Fibroblast of skin of back (primary cell): ENCODE data around the gene TXLNB.
"Not testable (repeated sequence)": the region's sequence is repeated elsewhere in the genome, so short reads cannot be mapped to it uniquely, and the experiment has no call there.

ENCODE experiments used
- DNase-seq: peaks from one replicate; pipeline ENCODE4 v3.0.0-alpha.2; 2013

TXLNB gene

GRCh38 chr6:139231206-139231605, 60.6 kb downstream of the TXLNB start:
- no peak for DNase-seq

GRCh38 chr6:139230391-139230840, 61.4 kb downstream of the TXLNB start:
- peak; percentile 6 for DNase-seq

- DNase-seq: not testable (repeated sequence)
These were observed 63.4 kb downstream of the TXLNB start for GRCh38 chr6:139228387-139228786.

- DNase-seq: no peak
These were observed 72.1 kb downstream of the TXLNB start for GRCh38 chr6:139219746-139220145.

- DNase-seq: peak; percentile 89
These were observed 72.5 kb downstream of the TXLNB start for GRCh38 chr6:139219271-139219729.

GRCh38 chr6:139212460-139212859, 79.3 kb downstream of the TXLNB start:
- DNase-seq: not testable (repeated sequence)

- not testable (repeated sequence) for DNase-seq
These were observed 81.0 kb downstream of the TXLNB start for GRCh38 chr6:139210766-139211165.

GRCh38 chr6:139205843-139206242, 86.0 kb downstream of the TXLNB start:
- DNase-seq: no peak

- DNase-seq: no peak
These were observed 86.8 kb downstream of the TXLNB start for GRCh38 chr6:139204978-139205377.

GRCh38 chr6:139201378-139201777, 90.4 kb downstream of the TXLNB start:
- no peak for DNase-seq

- no peak for DNase-seq
These were observed 93.1 kb downstream of the TXLNB start for GRCh38 chr6:139198529-139199288.

- no peak for DNase-seq
These were observed 97.1 kb downstream of the TXLNB start for GRCh38 chr6:139194740-139195139.
